PC-3 (cell line): ENCODE measurements around the gene ACTG2. TPM values are rescaled to one million over a fixed set of nuclear protein-coding genes. Genes with fewer than 3 reads are reported as not detected.

Source experiments
- ATAC-seq: fragments of 200-7000 bp; cut with Tn5 transposase; 2 replicates; pipeline ENCODE4 v1.9.1; 2020; ENCODE audit warnings: mild to moderate bottlenecking, moderate library complexity
- BruUV-seq: library from RNA; stranded (reverse); fragments of 400-500 nt; replicated peaks from 2 replicates; lab custom pipeline; 2021; lab: Mats Ljungman, UMichigan
- CTCF ChIA-PET: fragments of 300-600 bp; sonication (Branson Sonifier 250); formaldehyde crosslinking; loops from one replicate; lab custom pipeline; 2022; ENCODE audit warnings: antibody characterized with exemption; lab: Charles Lee
- POLR2A ChIA-PET: fragments of 300-600 bp; sonication (Branson Sonifier 250); formaldehyde crosslinking; loops from one replicate; lab custom pipeline; 2022; ENCODE audit warnings: antibody characterized with exemption; ENCODE audit not compliant: unreplicated experiment; lab: Charles Lee
- DNase-seq: peaks from one replicate; pipeline ENCODE4 v3.0.0-alpha.2; 2015
- H2AFZ ChIP-seq: fragments of 300-600 bp; sonication (generic); 2 replicates; pipeline ENCODE4 v1.6.0; 2016; ENCODE audit warnings: antibody characterized with exemption, low read length
- H3F3A ChIP-seq: fragments of 300-600 bp; sonication (generic); one replicate; pipeline ENCODE4 v1.6.0; 2017; ENCODE audit warnings: antibody characterized with exemption, low read length, control low read depth, mild to moderate bottlenecking; ENCODE audit not compliant: unreplicated experiment
- H3K27ac ChIP-seq: fragments of 300-600 bp; sonication (generic); 2 replicates; pipeline ENCODE4 v1.5.1; 2016; ENCODE audit warnings: mild to moderate bottlenecking, low read length
- H3K27me3 ChIP-seq: fragments of 300-600 bp; sonication (generic); 2 replicates; pipeline ENCODE4 v1.6.1; 2016; ENCODE audit warnings: low read length, mixed read lengths
- H3K36me3 ChIP-seq: fragments of 300-600 bp; sonication (generic); 2 replicates; pipeline ENCODE4 v1.6.1; 2016; ENCODE audit warnings: low read depth, mixed run types, low read length, mixed read lengths
- H3K4me1 ChIP-seq: fragments of 300-600 bp; sonication (generic); 2 replicates; pipeline ENCODE4 v1.5.1; 2016; ENCODE audit warnings: low read length; ENCODE audit not compliant: insufficient read depth
- H3K4me2 ChIP-seq: fragments of 300-600 bp; sonication (generic); 2 replicates; pipeline ENCODE4 v1.6.0; 2016; ENCODE audit warnings: low read length
- H3K4me3 ChIP-seq: fragments of 300-600 bp; sonication (generic); 2 replicates; pipeline ENCODE4 v1.5.1; 2016; ENCODE audit warnings: mild to moderate bottlenecking, low read length, mixed read lengths
- H3K79me2 ChIP-seq: fragments of 300-600 bp; sonication (generic); 2 replicates; pipeline ENCODE4 v1.6.1; 2017; ENCODE audit warnings: low read length, mixed read lengths
- H3K9ac ChIP-seq: fragments of 300-600 bp; sonication (generic); 2 replicates; pipeline ENCODE4 v1.6.0; 2016; ENCODE audit warnings: mild to moderate bottlenecking, low read length
- H3K9me2 ChIP-seq: fragments of 300-600 bp; sonication (generic); replicated peaks from 2 replicates; pipeline ENCODE4 v1.6.1; 2016; ENCODE audit warnings: mixed run types, low read length, mixed read lengths
- H3K9me3 ChIP-seq: fragments of 300-600 bp; sonication (generic); 2 replicates; pipeline ENCODE4 v1.6.1; 2016; ENCODE audit warnings: low read length, mixed read lengths
- H4K20me1 ChIP-seq: fragments of 300-600 bp; sonication (generic); 2 replicates; pipeline ENCODE4 v1.6.1; 2016; ENCODE audit warnings: low read length, mixed read lengths
- CTCF ChIP-seq: fragments of 300-600 bp; sonication (generic); conservative IDR thresholded peaks from 2 replicates; pipeline ENCODE4 v1.5.1; 2017; ENCODE audit warnings: antibody characterized with exemption, low read depth, mild to moderate bottlenecking, low read length
- EZH2 ChIP-seq: fragments of 300-600 bp; sonication (generic); IDR thresholded peaks from one replicate; pipeline ENCODE4 v1.6.1; 2017; ENCODE audit warnings: antibody characterized with exemption, mild to moderate bottlenecking, low read length; ENCODE audit not compliant: unreplicated experiment
- EZH2phosphoT487 ChIP-seq: fragments of 300-600 bp; sonication (generic); IDR thresholded peaks from 2 replicates; pipeline ENCODE4 v1.6.1; 2018; ENCODE audit warnings: mild to moderate bottlenecking, antibody characterized with exemption, low read length, borderline replicate concordance
- intact Hi-C: fragments of 100-400 bp; cut with micrococcal nuclease; formaldehyde crosslinking; loops from 2 replicates; pipeline ENCODE4 v1.9.0; 2023
- total RNA-seq: library from RNA; depleted of rRNA; stranded (reverse); fragments of >200 nt; gene quantifications from 2 replicates; pipeline ENCODE4 v1.2.3, GENCODE V29; 2014

ACTG2 gene
- total RNA-seq, 1 experiment from 2014 or later: 3.8 TPM

GRCh38 chr2:73911548-73912208, 18.9 kb downstream of the ACTG2 start:
- Histone ChIP-seq H3F3A (no peaks in the 10 kb centered on the region), H3K36me3 (no peaks in the 10 kb centered on the region; the same call in 1 of the 2 replicates), H3K79me2 (no peaks in the 10 kb centered on the region), H3K27me3 (no peaks in the 10 kb centered on the region), H3K27ac (no peak overlapping the region), H4K20me1 (no peaks in the 10 kb centered on the region), H3K9me2 (no peaks in the 10 kb centered on the region), H3K9ac (no peak overlapping the region), H3K4me3 (no peak overlapping the region), H2AFZ (no peak overlapping the region), H3K9me3 (no peaks in the 10 kb centered on the region), H3K4me2 (no peak overlapping the region), H3K4me1 (no peaks in the 10 kb centered on the region)
- TF ChIP-seq CTCF: no peak
- no peak for TF ChIP-seq EZH2
- TF ChIP-seq EZH2phosphoT487: no peak
- intact Hi-C loops: no loop called here
- ChIA-PET POLR2A (no interaction called here), CTCF (no interaction called here)
- no peak for ATAC-seq
- BruUV-seq: no TSS peak
- no peak for DNase-seq

DNA sequence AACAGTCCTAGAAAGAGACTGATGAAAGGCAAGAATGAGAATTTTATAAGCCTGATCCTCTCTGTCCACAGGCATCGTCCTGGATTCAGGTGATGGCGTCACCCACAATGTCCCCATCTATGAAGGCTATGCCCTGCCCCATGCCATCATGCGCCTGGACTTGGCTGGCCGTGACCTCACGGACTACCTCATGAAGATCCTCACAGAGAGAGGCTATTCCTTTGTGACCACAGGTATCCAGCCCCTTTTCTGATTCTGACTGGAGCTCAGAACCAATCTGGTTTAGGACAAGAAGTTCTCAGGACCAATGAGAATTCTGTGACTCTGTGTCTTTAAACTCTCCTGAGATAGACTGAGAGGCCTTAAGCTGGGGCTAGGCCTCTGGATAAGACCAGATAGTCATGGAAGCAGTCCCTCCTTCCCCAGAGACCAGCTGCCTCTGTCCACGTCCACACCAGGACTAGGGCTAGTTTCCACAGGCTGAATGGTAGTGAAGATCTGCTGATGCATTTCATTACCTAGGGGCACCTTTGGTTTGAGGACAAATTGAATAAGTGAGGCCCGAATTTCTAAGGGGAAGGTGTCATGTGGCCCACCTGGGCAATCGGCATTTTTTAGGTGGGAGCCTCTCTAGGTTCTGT, 20.7 kb downstream of the ACTG2 start:
- Histone ChIP-seq H3K79me2 (no peaks in the 10 kb centered on the region), H3F3A (no peaks in the 10 kb centered on the region), H3K4me3 (no peak overlapping the region), H3K4me1 (no peaks in the 10 kb centered on the region), H3K9me3 (no peaks in the 10 kb centered on the region), H2AFZ (no peak overlapping the region), H3K4me2 (no peak overlapping the region), H3K36me3 (no peaks in the 10 kb centered on the region), H3K27me3 (no peaks in the 10 kb centered on the region), H4K20me1 (no peaks in the 10 kb centered on the region), H3K9me2 (no peaks in the 10 kb centered on the region), H3K27ac (no peak overlapping the region), H3K9ac (no peak overlapping the region)
- ATAC-seq (no peak), DNase-seq (no peak)
- no peak for TF ChIP-seq EZH2
- intact Hi-C loops: no loop called here
- POLR2A ChIA-PET: interaction anchor here (0.6 kb wide), 2 partner anchors 13 to 396 kb away, joined by 3 read pairs; partner anchors contain the start of gene DGUOK
- CTCF ChIA-PET: no interaction called here
- BruUV-seq: no TSS peak

- DNase-seq (no peak), ATAC-seq (no peak)
- H3K4me3 ChIP-seq: no peak overlapping the region
- H3K4me2 ChIP-seq: no peak overlapping the region
- no peaks in the 10 kb centered on the region for H3K36me3 ChIP-seq
- H4K20me1 ChIP-seq: no peaks in the 10 kb centered on the region
- POLR2A ChIA-PET: no interaction called here
- BruUV-seq: no TSS peak
- no peak overlapping the region for H3K27ac ChIP-seq
- no peaks in the 10 kb centered on the region for H3K4me1 ChIP-seq
- H3K9me3 ChIP-seq: no peaks in the 10 kb centered on the region
- H2AFZ ChIP-seq: no peak overlapping the region
- H3K9me2 ChIP-seq: no peaks in the 10 kb centered on the region
- intact Hi-C loops: no loop called here
- no peaks in the 10 kb centered on the region for H3K27me3 ChIP-seq
- TF ChIP-seq EZH2 (no peak), CTCF (no peak), EZH2phosphoT487 (no peak)
- no peaks in the 10 kb centered on the region for H3F3A ChIP-seq
- no peak overlapping the region for H3K9ac ChIP-seq
- CTCF ChIA-PET: no interaction called here
- no peaks in the 10 kb centered on the region for H3K79me2 ChIP-seq
Measured at GRCh38 chr2:73914667-73915066, 21.9 kb downstream of the ACTG2 start.
